Stimulated activated CD4-positive, alpha-beta T cell treated with anti-CD3 and anti-CD28 coated beads, Interleukin-2, amount 100 ng/mL, for 48 hours (primary cell): ENCODE data around the gene TINCR.
"Not testable (repeated sequence)": the region's sequence is repeated elsewhere in the genome, so short reads cannot be mapped to it uniquely, and the experiment has no call there.

Source experiments
- DNase-seq, 2 donors: peaks; one replicate each; pipeline ENCODE4 v3.0.0-alpha.2; 2020

The TINCR gene

DNA sequence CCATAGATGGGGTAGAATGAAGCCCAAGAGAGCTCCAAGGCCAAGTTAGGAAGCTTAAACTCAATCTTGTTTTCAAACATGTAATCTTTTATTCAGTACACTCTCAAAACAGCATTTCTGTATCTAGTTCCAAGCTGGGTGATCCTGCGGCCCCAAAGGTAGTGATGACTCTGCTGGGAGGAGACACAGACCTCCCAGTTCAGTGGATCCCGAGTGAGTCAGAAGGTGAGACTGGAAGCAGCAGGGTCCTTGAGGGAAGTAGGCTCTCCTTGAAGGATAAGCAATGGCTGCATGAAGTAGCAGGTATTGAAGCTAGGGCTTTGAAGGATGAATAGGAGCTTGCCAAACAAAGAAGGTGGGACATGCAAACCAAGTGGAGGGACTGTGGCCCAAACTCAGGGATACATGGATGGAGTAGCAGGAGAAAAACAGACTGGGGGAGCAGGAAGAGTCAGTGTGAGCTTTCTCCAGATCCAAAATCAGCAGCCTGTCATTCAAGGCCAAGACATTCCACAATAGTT is 9.6 kb downstream of the TINCR start:
- no peak for DNase-seq

DNA sequence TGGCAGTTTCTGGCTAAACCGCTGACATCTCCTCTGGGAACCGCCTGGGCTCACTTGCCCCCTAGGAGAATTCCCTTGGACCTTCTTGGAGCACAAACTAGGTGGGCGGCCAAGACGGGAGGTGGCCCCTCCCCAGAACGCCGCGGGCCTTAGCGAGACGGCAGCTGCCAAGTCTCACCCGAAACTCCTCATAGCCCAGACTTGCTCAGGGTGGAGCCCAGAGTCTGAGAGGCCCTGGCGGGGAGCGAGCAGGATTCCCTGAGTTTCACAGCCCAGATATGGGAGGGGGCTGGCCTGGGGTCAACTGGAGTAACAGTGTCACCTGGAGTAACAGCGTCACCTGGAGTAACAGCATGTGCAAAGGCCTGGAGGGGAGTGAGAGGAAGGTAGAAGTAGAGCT is 10.1 kb downstream of the TINCR start:
- DNase-seq, result no peak

DNA sequence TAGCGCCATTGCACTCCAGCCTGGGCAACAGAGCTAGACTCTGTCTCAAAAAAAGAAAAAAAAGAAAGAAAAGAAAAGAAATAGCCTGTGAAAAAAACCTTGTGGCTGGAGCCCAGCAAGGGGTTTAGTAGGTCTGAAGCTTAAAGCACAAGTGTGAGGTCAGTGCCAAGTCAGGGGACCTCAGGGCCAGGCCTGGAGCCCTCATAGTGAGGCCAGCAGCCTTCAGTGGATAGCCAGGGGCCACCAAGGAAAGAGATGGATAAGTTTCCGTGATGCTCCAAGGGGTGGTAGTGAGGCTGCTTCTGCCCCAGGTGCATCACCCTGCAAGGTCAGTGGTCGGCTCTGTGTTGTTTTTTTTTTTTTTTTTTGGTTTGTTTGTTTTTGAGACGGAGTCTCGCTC is 12.9 kb downstream of the TINCR start:
- DNase-seq, result no peak

DNA sequence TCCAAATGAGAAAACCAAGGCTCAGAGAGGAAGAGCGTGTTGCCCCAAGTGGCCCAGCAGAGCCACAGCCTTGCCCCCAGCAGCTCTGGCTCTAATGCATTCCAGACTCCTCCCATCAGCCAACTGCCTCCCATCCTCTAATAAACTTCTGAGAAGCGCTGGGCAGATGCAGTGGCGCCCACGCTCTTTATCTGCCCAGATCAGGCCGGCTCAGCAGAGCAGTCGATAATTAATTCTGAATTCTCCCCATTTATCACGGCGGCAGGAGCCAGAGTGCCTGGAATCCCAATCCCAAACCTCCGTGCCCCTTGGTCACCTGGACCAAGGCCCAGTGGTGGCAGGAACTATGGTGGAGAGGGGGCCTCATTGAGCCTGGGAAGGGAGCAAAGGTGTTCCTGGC is 13.9 kb downstream of the TINCR start:
- no peak for DNase-seq

DNA sequence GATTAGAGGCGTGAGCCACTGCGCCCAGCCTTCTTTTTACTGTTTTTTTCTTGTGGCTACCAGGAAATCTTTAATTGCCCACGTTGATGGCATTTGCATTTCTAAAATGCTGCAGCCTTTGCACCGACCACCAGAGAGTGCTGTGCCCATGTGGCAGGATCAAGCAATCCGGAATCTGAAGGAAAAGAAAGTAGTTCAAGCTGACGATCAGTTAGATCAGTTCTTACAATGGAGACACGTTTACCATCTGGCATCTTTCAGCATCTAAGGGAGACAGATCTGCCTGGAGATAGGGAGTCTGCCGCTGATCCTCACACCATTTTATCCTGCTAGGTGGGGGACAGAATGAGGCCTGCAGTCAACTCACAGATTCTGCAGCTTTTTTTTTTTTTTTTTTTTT is 19.9 kb downstream of the TINCR start:
- DNase-seq, result no peak

DNA sequence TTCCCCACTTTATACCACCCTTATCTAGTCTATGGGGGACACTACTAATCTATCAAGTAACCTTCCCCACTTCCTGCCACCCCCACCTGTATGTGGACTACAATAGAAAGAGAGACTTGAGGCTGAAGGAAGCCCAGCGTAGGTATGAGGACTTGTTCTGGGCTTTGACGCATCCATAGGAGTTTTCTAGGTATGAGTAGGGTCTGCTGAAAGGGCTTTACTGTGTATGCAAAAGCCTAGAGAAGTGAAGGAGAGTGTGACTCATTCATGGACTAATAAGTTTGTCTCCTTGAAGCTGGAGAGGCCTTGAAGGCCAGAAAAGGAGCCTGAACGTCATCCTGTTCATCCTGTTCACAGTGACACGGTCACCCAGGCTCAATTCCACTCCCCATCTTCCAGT is 21.8 kb downstream of the TINCR start:
- DNase-seq, result no peak

DNA sequence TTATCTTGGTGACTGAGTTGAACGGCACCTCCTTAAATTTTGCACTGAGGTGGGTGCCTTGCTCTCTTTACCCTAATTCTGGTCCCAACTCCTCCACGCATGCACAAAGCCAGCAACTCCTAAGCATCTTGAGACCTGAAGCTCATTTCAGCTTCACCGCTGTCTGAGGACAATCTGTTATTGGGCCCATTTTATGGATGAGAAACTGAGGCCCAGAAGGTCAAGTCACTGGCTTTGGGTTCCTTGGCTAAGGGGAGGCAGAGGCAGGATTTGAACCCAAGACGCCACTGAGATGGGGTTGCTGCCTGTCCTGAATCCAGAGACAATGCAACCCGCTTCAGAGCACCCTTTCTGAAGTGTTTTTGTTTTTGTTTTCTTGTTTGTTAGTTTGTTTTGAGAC is 22.7 kb downstream of the TINCR start:
- DNase-seq, result no peak

DNA sequence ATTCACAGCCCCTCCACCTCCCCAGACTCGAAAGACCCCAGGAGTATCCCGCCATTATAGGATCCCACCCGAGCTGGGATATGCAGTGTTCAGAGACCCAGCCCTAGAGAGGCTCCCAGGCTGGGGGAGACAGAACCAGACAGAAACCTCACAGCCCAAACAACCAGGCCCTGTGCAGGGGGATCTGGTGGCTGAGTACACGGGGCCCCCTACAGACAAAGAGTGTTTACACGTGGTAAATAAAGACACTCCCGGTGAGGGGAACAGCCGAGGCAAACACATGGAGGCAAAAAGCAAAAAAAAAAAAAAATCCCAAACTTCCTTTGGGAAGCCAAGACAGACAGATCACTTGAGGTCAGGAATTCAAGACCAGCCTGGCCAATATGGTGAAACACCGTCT is 25.1 kb downstream of the TINCR start:
- no peak for DNase-seq

DNA sequence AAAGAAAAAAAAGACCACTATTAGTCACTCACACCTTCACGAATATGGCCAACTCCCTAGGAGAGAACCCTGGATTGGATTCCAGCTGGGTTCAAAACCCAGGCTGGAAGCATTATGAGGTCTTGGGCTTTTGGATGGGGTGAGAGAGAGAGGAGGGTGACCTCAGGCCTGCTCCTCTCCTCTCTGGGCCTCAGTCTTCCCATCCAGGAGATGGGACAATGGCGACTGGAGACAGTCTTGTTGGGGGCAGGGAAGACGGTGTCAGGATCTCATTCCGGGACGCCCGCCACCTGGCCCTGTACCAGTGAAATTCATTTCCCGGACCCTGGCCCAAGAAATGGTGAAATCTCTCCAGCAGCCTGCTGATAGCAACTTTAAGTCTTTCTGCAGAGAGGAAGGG is 26.3 kb downstream of the TINCR start:
- DNase-seq, result no peak

DNA sequence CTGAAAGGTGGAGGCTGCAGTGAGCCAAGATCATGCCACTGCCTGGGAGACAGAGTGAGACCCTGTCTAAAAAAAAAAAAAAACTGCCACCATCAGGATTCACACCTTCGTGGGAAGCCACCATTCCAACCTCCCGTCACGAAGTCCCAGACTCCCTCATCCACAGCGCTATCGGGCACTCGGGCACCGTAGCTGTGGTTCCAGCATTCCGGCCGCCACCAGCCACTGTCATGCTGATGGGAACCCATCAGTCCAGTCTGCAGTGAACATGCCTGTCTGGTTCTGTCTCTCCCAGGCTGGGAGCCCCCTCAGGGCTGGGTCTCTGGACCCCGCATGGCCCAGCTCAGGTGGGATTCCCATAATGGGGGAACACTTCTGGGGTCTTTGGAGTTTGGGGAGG is 27.5 kb downstream of the TINCR start:
- DNase-seq, result no peak

DNA sequence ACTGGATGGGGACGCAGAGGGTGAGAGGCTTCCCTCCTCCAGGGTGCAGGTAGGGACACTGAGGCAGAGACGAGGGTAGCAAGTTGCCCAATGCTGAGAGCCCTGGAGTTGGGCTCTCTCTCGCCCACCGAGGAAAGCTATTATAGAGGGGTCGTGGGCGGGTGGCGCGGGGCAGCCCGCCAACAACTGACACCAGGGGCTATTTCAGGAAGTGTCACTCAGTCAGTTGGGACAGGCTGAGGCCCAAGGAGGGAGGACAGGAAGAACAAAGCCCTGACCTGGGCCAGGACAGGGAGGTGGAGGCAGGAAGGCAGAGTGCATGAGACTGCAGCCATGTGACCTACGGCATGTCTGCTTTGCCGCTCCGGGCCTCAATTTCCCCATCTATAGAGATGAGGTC is 29.9 kb downstream of the TINCR start:
- DNase-seq, result no peak

DNA sequence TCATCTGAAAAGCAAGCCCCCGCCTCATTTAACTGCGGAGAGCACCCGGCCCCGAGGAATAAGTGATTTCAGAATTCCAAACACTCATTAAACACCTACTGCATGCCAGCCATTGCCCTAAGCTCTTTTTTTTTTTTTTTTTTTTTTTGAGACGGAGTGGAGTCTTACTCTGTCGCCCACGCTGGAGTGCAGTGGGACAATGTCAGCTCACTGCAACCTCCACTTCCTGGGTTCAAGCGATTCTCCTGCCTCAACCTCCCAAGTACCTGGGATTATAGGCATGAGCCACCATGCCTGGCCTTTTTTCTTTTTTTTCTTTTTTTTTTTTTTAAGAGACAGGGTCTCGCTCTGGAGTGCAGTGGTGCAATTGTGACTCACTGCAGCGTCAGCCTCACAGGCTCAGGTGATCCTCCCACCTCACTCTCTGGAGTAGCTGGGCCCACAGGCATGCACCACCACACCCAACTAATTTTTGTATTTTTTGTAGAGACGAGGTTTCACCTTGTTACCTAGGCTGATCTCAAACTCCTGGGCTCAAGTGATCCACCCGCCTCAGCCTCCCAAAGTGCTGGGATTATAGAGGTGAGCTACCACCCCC is 30.7 kb downstream of the TINCR start:
- not testable (repeated sequence) for DNase-seq

DNA sequence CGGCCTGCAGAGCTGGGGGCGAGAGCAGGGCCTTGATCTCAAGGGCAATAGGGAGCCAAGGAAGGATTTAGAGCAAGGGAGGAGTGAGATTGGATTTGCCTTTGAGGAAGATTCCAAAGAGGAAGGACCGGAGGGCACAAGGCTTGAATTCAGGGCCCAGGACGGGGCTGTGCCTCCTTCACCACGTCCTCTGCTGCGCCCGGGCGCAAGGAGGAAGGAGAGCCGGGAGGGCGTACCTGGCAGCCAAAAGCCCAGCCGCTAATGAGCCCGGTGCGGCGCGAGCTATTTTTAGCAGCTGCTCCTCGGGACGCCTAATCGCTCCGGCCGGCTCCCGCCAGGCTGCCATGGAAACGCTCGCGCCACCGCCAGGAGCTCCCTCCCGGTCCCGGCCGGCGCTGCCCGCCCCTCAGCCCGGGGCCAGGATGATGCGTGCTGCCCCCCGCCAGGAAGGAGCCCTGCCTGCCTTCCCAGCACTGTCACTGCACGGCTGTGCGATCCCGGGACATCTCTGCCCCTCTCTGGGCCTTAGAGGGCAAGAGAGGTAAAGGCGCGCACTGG is 31.3 kb downstream of the TINCR start:
- no peak for DNase-seq

DNA sequence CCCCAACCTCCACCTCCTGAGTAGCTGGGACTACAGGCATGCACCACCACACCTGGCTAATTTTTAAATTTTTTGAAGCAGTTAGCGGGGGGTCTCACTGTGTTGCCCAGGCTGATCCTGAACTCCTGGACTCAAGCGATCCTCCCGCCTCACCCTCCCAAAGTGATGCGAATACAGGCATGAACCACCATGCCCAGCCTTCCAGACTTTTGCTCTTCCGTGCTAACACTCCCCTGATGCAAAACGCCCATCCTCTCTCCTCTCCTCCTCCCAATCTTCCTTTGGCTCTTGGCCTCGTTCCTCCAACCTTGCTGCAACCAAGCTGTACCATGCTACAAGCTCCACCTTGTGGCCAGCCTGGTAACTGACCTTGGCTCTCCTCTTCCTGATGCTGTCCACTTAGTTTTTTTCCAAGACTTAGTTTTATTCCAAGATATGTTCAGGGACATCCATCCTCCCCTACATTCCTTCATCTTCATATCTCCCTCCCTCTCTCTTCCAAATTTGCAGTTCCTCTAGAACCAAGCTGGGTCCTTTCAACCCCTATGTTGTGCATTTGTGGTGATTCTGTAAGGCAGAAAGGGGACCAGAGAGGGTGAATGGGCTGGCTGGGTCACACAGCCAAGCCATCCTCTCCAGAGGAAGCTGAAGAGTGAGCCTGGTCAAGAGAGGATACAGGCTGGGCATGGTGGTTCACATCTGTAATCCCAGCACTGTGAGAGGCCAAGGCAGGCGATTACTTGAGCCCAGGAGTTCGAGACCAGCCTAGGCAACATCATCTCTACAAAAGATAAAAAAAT is 32.8 kb downstream of the TINCR start:
- DNase-seq, result peak; percentile 17 to 34

DNA sequence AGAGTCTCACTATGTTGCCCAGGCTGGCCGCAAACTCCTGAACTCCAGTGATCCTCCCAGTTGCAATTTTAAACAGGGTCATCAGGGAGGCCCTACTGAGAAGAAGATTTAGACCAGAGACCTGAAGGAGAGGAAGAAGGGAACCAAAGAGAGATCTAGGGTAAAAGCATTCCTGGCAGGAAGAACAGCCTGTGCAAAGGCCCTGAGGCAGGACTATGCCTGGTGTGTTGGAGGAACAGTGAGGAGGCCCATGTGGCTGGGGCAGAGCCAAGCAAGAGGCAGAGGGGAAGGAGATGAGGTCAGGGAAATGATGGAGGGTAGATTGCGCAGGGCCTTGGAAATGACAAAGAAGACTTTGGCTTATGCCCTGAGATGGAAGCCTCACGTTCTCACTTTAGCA is 34.5 kb downstream of the TINCR start:
- no peak for DNase-seq

DNA sequence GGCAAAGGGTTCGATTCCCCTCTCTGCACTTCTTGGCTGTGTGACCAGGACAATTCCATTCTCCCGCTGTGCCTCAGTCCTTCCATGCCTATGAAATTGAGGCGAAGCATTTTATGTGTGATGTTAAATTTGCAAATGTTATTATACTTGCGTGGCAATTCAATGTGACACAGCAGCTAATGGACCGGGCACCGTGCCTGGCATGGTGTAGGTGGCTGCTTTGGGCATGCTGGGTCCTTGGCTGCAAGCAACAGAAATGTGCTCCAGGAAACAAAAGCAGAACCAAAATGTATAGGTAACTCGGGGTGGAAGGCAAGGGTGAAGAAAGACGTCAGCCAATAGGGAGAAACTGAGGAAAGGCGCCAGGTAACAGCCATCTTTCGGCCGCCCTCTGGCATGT is 37.1 kb downstream of the TINCR start:
- no peak for DNase-seq

DNA sequence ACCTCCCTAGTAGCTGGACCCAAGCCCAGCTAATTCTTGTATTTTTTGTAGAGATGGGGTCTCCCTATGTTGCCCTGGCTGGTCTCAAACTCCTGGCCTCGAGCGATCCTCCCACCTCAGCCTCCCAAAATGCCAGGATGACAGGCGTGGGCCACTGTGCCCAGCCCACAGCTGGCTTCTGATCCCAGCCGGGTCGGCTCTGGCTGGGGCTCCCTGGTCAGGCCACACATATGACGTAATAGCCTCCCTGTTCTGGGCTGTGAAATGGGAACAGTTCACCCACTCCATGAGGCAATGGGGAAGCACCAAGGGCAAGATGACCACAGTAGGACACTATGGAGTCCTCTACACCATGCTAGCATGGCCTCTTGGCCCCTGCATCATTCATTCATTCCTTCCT is 41.1 kb downstream of the TINCR start:
- no peak for DNase-seq

DNA sequence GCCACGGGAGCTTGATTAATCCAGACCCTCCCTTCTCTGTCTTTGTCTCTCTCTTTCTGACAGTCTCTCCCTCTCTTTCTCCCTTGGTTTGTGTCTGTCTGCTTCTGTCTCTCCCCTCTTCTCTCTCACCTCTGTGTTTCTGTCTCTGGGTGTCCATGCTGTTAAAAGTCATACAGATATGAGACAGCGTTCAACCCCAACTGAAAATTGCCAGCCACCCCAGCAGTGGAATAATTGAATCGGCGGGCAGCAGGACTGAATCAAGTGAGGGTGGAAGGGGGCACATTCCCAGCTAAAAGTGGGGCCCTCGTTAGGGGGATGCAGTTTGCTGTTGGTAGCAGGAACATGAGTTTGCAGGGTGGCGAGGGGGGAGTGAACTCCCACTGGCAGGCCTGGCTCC is 43.7 kb downstream of the TINCR start:
- DNase-seq, result no peak

DNA sequence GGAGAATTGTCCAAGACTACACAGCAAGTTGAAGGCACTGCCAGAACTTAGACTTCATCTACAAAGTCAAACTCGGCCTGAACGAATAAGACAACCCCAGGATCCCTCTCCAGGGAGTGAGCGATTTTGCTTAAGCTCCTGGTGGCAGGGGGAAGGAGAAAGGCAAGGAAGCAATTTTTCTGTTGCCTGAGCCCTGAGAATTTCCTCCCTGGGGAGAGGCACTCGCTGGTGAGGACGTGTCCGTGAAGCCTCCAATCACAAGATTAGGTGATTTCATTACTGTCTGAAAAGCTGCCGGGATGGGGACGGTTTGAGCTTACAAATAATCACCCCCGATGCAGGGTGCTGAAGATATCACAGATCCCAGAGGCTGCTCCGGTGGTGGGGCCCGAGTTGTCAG is 45.6 kb downstream of the TINCR start:
- no peak for DNase-seq

DNA sequence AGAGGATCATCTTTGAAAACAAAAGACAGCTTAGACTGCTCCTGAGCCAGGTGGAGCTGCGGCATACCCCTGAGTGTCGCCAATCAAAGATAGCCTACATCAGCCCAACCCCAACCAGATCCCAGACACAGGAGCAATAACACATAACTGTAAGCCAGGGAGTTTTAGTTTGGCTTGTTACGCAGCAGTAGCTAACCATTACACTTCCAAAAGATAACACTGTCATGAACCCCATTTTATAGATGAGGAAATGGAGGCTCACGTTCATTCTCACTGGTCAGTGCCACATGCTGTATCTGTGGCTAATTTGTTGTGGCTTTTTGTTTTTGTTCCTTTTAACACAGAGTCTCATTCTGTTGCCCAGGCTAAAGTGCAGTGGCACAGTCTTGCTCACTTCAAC is 47.3 kb downstream of the TINCR start:
- no peak for DNase-seq

DNA sequence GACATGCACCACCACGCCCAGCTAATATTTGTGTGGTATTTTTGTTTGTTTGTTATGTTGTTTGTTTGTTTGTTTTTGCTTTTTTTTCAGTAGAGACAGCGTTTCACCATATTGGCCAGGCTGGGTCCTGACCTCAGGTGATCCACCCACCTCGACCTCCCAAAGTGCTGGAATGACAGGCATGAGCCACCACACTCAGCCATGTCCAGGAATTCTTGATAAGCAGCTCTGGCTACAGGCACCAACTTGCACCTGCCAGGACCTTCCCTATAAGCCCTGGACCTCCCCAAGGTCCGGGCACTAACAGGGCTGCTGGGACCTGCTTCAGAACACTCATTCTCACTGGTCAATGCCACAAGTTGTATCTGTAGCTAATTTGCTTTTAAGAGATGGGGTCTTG is 48.7 kb downstream of the TINCR start:
- DNase-seq, result no peak

DNA sequence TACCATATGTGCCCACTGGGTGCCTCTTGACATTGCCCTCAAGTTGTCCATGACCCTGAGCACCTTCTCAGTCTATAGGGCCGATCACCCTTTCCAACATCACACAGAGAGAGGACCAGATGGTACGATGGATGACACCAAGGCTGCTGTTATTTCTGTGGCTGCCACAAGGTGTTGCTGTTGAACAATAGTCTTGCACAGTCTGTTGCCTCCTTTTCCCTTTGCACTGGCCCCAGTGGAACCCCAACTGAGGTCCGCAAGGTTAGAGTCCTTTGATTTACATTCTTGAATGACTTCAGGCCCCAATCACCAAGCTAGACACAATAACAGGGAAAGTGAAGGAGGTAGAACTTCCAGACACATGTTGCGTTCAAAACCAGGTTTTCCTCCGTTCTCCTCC is 52.0 kb downstream of the TINCR start:
- DNase-seq, result no peak

DNA sequence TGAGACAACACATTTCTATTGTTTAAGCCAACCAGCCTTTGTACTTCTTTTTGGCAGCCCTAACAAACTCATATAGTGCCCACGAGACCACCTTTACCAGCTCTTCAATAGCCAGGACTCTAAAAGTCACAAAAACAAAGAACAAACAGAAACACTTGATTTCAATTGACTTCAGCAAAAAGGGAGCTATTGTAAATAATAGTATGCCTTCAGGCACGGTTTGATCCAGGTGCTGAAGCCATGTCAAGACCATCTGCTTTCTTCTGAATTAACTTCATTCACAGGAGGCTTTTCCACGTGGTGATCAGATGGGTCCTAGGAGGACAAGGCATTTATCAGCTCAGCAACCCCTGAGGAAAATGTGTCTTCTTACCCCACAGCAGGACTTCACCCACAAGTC is 53.8 kb downstream of the TINCR start:
- DNase-seq, result no peak

DNA sequence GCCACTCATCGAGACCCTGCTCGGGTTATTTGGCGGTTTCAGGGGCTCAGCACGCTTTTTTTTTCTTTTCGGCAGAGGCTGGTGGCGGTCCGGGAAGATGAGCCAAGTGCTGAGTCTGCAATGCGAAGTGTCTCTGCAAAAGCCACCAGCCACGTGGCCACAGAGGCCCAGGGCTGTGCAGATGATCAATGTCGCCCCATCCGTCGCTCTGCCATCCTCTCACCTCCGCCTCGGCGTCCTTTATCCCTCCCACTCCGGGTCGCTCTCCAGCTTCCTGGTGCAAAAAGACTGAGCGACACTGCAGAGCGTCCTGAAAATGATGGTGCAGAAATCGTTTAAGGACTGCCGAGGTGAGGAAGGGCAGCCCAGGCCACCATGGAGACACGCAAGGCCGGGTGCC is 55.0 kb downstream of the TINCR start:
- DNase-seq, result no peak
